ENCODE results near the gene ZBTB9. TPM values are rescaled to one million over a fixed set of nuclear protein-coding genes. Genes with fewer than 3 reads are reported as not detected.

Gene ZBTB9
- polyA plus RNA-seq, 10 donors, result 5.4 to 9.2 (median 7.4) TPM

Other genes starting within 250 kb of the ZBTB9 start
- gene HSD17B8, start 249.9 kb upstream of the ZBTB9 start, polyA plus RNA-seq (ENCODE audit: insufficient read length in 10 of 10), result 10 to 100 TPM in 7 of 10 donors, 1 to 10 TPM in 3; 8.2 to 14.4 (median 11.0) TPM
- 10 to 100 TPM; 25.1 to 43.3 (median 29.9) TPM for gene RING1, start 246.1 kb upstream of the ZBTB9 start, polyA plus RNA-seq (ENCODE audit: insufficient read length in 10 of 10)
- gene VPS52, start 182.7 kb upstream of the ZBTB9 start, polyA plus RNA-seq (ENCODE audit: insufficient read length in 10 of 10), result 10 to 100 TPM; 27.6 to 54.6 (median 37.1) TPM
- 1,000 to 10,000 TPM; 3,925 to 5,378 (median 4,934) TPM for gene RPS18, start 182.5 kb upstream of the ZBTB9 start, polyA plus RNA-seq (ENCODE audit: insufficient read length in 10 of 10)
- 1 to 10 TPM; 1.4 to 3.0 (median 2.3) TPM for gene B3GALT4, start 177.5 kb upstream of the ZBTB9 start, polyA plus RNA-seq (ENCODE audit: insufficient read length in 10 of 10)
- gene WDR46, start 165.3 kb upstream of the ZBTB9 start, polyA plus RNA-seq (ENCODE audit: insufficient read length in 10 of 10), result 10 to 100 TPM; 49.6 to 70.8 (median 60.0) TPM
- gene PFDN6, start 165.0 kb upstream of the ZBTB9 start, polyA plus RNA-seq (ENCODE audit: insufficient read length in 10 of 10), result 10 to 100 TPM; 35.1 to 56.0 (median 41.7) TPM
- gene RGL2, start 155.6 kb upstream of the ZBTB9 start, polyA plus RNA-seq (ENCODE audit: insufficient read length in 10 of 10), result 10 to 100 TPM; 41.7 to 62.5 (median 53.7) TPM
- gene TAPBP, start 140.5 kb upstream of the ZBTB9 start, polyA plus RNA-seq (ENCODE audit: insufficient read length in 10 of 10), result 10 to 100 TPM; 17.2 to 27.9 (median 21.1) TPM
- 10 to 100 TPM; 11.1 to 16.1 (median 14.2) TPM for gene ZBTB22, start 136.8 kb upstream of the ZBTB9 start, polyA plus RNA-seq (ENCODE audit: insufficient read length in 10 of 10)
- 10 to 100 TPM; 24.6 to 40.9 (median 30.1) TPM for gene DAXX, start 131.6 kb upstream of the ZBTB9 start, polyA plus RNA-seq (ENCODE audit: insufficient read length in 10 of 10)
- gene KIFC1, start 62.8 kb upstream of the ZBTB9 start, polyA plus RNA-seq (ENCODE audit: insufficient read length in 10 of 10), result 10 to 100 TPM; 16.1 to 30.2 (median 21.4) TPM
- gene PHF1, start 43.6 kb upstream of the ZBTB9 start, polyA plus RNA-seq (ENCODE audit: insufficient read length in 10 of 10), result 10 to 100 TPM; 41.3 to 56.1 (median 44.4) TPM
- gene CUTA, start 36.5 kb upstream of the ZBTB9 start, polyA plus RNA-seq (ENCODE audit: insufficient read length in 10 of 10), result 100 to 1,000 TPM; 109 to 154 (median 123) TPM
- 10 to 100 TPM; 15.5 to 32.0 (median 19.1) TPM for gene SYNGAP1, start 34.5 kb upstream of the ZBTB9 start, polyA plus RNA-seq (ENCODE audit: insufficient read length in 10 of 10)
- 10 to 100 TPM; 14.4 to 20.8 (median 17.3) TPM for gene BAK1, start 125.7 kb downstream of the ZBTB9 start, polyA plus RNA-seq (ENCODE audit: insufficient read length in 10 of 10)
- gene ITPR3, start 166.7 kb downstream of the ZBTB9 start, polyA plus RNA-seq (ENCODE audit: insufficient read length in 10 of 10), result 10 to 100 TPM in 3 of 10 donors, 1 to 10 TPM in 7; 6.3 to 12.6 (median 8.4) TPM

All from muscle of back (tissue), 10 donors.